Heart right ventricle (tissue), 16 donors: ENCODE results near the gene CAD. TPM values are rescaled to one million over a fixed set of nuclear protein-coding genes. Genes with fewer than 3 reads are reported as not detected.

Source experiments
- ATAC-seq, 8 donors: fragments of 200-7000 bp; cut with Tn5 transposase; one replicate each; pipeline ENCODE4 v1.9.1; 2020; ENCODE audit warnings: mild to moderate bottlenecking in 8 of 8, moderate library complexity in 8 of 8, moderate number of reproducible peaks in 1 of 8
- DNase-seq, 2 donors: peaks; one replicate each; pipeline ENCODE4 v3.0.0-alpha.2; 2020
- H3K27ac ChIP-seq, 10 donors: fragments of 200-600 bp; sonication (generic) in 2 of 10; one replicate each; pipeline versions ENCODE4 v1.5.0 to v1.8.0; 2020 to 2022; ENCODE audit warnings: mild to moderate bottlenecking in 3 of 10
- H3K27me3 ChIP-seq, 7 donors: fragments of 200-600 bp; one replicate each; pipeline ENCODE4 v1.8.0; 2021 to 2022; ENCODE audit warnings: mild to moderate bottlenecking in 2 of 7
- H3K36me3 ChIP-seq, 9 donors: fragments of 200-600 bp; sonication (generic) in 1 of 9; one replicate each; pipeline versions ENCODE4 v1.5.0 to v1.8.0; 2020 to 2022; ENCODE audit warnings: mild to moderate bottlenecking in 2 of 9
- H3K4me1 ChIP-seq, 9 donors: fragments of 200-600 bp; sonication (generic) in 1 of 9; one replicate each; pipeline versions ENCODE4 v1.5.0 to v1.8.0; 2020 to 2022; ENCODE audit warnings: mild to moderate bottlenecking in 4 of 9
- H3K4me3 ChIP-seq, 10 donors: fragments of 200-600 bp; sonication (generic) in 2 of 10; one replicate each; pipeline versions ENCODE4 v1.5.0 to v1.8.0; 2020 to 2022; ENCODE audit warnings: mild to moderate bottlenecking in 7 of 10, moderate library complexity in 2 of 10
- H3K9me3 ChIP-seq, 11 donors: fragments of 200-600 bp in 10 of 11; sonication (generic) in 2 of 11; one replicate each; pipeline versions ENCODE4 v1.5.0 to v1.8.0; 2013 to 2022; ENCODE audit warnings: mild to moderate bottlenecking in 2 of 11, control low read depth in 1 of 11, moderate library complexity in 1 of 11
- CTCF ChIP-seq, 9 donors: fragments of 200-600 bp; sonication (generic) in 2 of 9; IDR thresholded peaks; one replicate each; pipeline versions ENCODE4 v1.5.0 to v1.8.0; 2021 to 2022; ENCODE audit warnings: antibody characterized with exemption in 9 of 9, mild to moderate bottlenecking in 5 of 9, moderate library complexity in 1 of 9
- WGBS, 2 donors: extraction: QIAGEN DNeasy Blood & Tissue Kit; methylation state at CpG; one replicate each; pipeline ENCODE4 v1.1.7; 2013; ENCODE audit warnings: inconsistent platforms in 1 of 2; 5-methylcytosine and 5-hydroxymethylcytosine counted together
- intact Hi-C, 10 donors: fragments of 100-400 bp; cut with DNase I; formaldehyde crosslinking; loops; one replicate each; pipeline versions ENCODE4 v1.11.1 to v1.14.2; 2022
- polyA plus RNA-seq, 2 donors: library from polyadenylated mRNA; stranded (reverse); fragments of 200-250 nt; gene quantifications; one replicate each; pipeline ENCODE4 v1.2.3, GENCODE V29; 2013
- total RNA-seq, 10 donors: library from RNA; stranded (reverse); fragmentation: NEBNext Ultra II Directional in 3 of 10; extraction: Animal tissue kit (Norgen Biotek cat#: 25700) in 3 of 10; gene quantifications; one replicate each; pipeline versions ENCODE4 v1.2.1 to v1.2.4, GENCODE V29; 2021 to 2023
- donor health status: Arrhythmogenic right ventricular cardiomyopathy.
- donor health status: ischemic (EF 13 %, LVEDD 7.1; RV severe dilation, severe dysfunction).
- donor health status: healthy with polysubstance abuse.
- donor health status: DM: no; HTN: yes; CAD: no.
- donor health status: DM: no; HTN: no; CAD: no.
- donor health status: ischemic (EF 25% LVEDD 6.9; RV normal size, moderate dysfunction).
- donor health status: ischemic (EF 25% LVEDD 5.7; RV mildly dilated, moderate dysfunction).
- donor health status: healthy.
- donor health status: DM: yes; HTN: yes; CAD: no.
- donor health status: Ischemic cardiomyopathy.
- donor health status: ischemic (EF 35%, LVEDD 5.7; RV mildly dilated, moderate dysfunction).
- donor health status: nonischemic (EF 11% LVEDD 7.7; RV severe dilation, severe dysfunction).
- donor health status: DM: yes; HTN: yes; CAD: no.
- donor health status: PGD.
- donor health status: ischemic (EF 29% LVEDD 5.4; RV normal size, mild dysfunction).
- donor health status: nonischemic (EF 23%, LVEDD 6.1; RV moderate dilation, normal function).

Gene CAD
- total and polyA plus RNA-seq, 12 donors, result 6.1 to 10.6 (median 7.6) TPM

GRCh38 chr2:27205206-27205605 is 12.0 kb upstream of the CAD start:
- 74 to 77% methylated on average over 8 of the region's 8 CpGs for WGBS, 2 donors
- intact Hi-C loops, result loop anchor here in 4 of 10 donors (5.0 to 10.0 kb wide), 4 partner anchors 108 to 420 kb away; partner anchors contain the start of genes CENPA (in 1 of the 4) and MAPRE3 (in 1 of the 4)
- ATAC-seq, result no peak

GRCh38 chr2:27206346-27206745 is 10.8 kb upstream of the CAD start:
- Histone ChIP-seq H3K4me3 (no peak overlapping the region), H3K9me3 (no peaks in the 10 kb centered on the region), H3K27me3 (no peaks in the 10 kb centered on the region), H3K4me1 (peaks cover 0 to 6% (median 5%) of the 10 kb centered on the region in 9 donors), H3K36me3 (peaks cover 0 to 87% (median 19%) of the 10 kb centered on the region in 9 donors), H3K27ac (no peak overlapping the region)
- intact Hi-C loops, result loop anchor here in 4 of 10 donors (5.0 to 10.0 kb wide), 4 partner anchors 109 to 422 kb away; partner anchors contain the start of genes CENPA (in 1 of the 4) and MAPRE3 (in 1 of the 4)
- ATAC-seq, result no peak
- WGBS, 2 donors, result 96 to 97% methylated on average over 6 of the region's 6 CpGs
- no peak for TF ChIP-seq CTCF (IDR thresholded peaks at IDR 0.05)
- DNase-seq, result no peak

More at GRCh38 chr2:27205206-27205605, 12.0 kb upstream of the CAD start:
- H3K4me3 ChIP-seq, result no peak overlapping the region
- H3K27me3 ChIP-seq, result no peaks in the 10 kb centered on the region
- no peaks in the 10 kb centered on the region for H3K9me3 ChIP-seq
- peaks cover 0 to 97% (median 20%) of the 10 kb centered on the region in 9 donors for H3K36me3 ChIP-seq
- no peaks in the 10 kb centered on the region for H3K4me1 ChIP-seq
- no peak overlapping the region for H3K27ac ChIP-seq
- no peak for DNase-seq
- TF ChIP-seq CTCF (IDR thresholded peaks at IDR 0.05), result no peak

GRCh38 chr2:27208486-27209050 is 8.6 kb upstream of the CAD start:
- Histone ChIP-seq H3K27me3 (no peaks in the 10 kb centered on the region), H3K4me1 (peaks cover 7 to 17% (median 16%) of the 10 kb centered on the region in 9 donors), H3K36me3 (peaks cover 0 to 68% (median 18%) of the 10 kb centered on the region in 9 donors), H3K27ac (no peak overlapping the region), H3K4me3 (no peak overlapping the region), H3K9me3 (no peaks in the 10 kb centered on the region)
- intact Hi-C loops, result loop anchor here in 4 of 10 donors (5.0 to 10.0 kb wide), 4 partner anchors 111 to 424 kb away; partner anchors contain the start of genes CENPA (in 1 of the 4) and MAPRE3 (in 1 of the 4)
- ATAC-seq (no peak), DNase-seq (no peak)
- 85 to 91% methylated on average over 4 of the region's 4 CpGs for WGBS, 2 donors
- no peak for TF ChIP-seq CTCF (IDR thresholded peaks at IDR 0.05)

- H3K36me3 ChIP-seq, result peaks cover 0 to 67% (median 18%) of the 10 kb centered on the region in 9 donors
- peaks cover 7 to 22% (median 17%) of the 10 kb centered on the region in 9 donors for H3K4me1 ChIP-seq
- intact Hi-C loops, result loop anchor here in 7 of 10 donors (5.0 to 10.0 kb wide), 7 partner anchors 113 to 425 kb away; partner anchors contain the start of genes GTF3C2 (in 2 of the 7), CENPA (in 1 of the 7) and MAPRE3 (in 1 of the 7)
- 87 to 96% methylated on average over 6 of the region's 6 CpGs for WGBS, 2 donors
- H3K27me3 ChIP-seq, result no peaks in the 10 kb centered on the region
- H3K27ac ChIP-seq, result no peak overlapping the region
- ATAC-seq (no peak), DNase-seq (no peak)
- H3K4me3 ChIP-seq, result no peak overlapping the region
- H3K9me3 ChIP-seq, result no peaks in the 10 kb centered on the region
- no peak for TF ChIP-seq CTCF (IDR thresholded peaks at IDR 0.05)
Measured at GRCh38 chr2:27209621-27210401, 7.4 kb upstream of the CAD start.
